Spleen (tissue), 7 donors: ENCODE data around the gene AHCTF1.

Experiments
- CTCF ChIP-seq, 11 experiments: fragments of 200-600 bp in 7 of 11; fragments of 450-650 bp in 4 of 11; sonication (generic) in 4 of 11; IDR thresholded peaks in 8 of 11; conservative IDR thresholded peaks in 3 of 11; 1 replicate in 7 of 11; 2 replicates in 4 of 11; pipeline versions ENCODE4 v1.4.0 to v1.8.0; 2016 to 2021; ENCODE audit warnings: antibody characterized with exemption in 11 of 11, inconsistent platforms in 4 of 11, mild to moderate bottlenecking in 1 of 11
- POLR2A ChIP-seq, 3 donors: fragments of 450-650 bp; IDR thresholded peaks; one replicate each; pipeline ENCODE4 v1.5.1; 2017; ENCODE audit warnings: antibody characterized with exemption in 3 of 3, mild to moderate bottlenecking in 1 of 3
- donor health status: DM: no; HTN: no; CAD: no; lungs with moderate emphysema.
- donor health status: DM: no; HTN: no; CAD: no.
- donor health status: DM: no; HTN: no; CAD: no.

- TF ChIP-seq POLR2A (IDR thresholded peaks at IDR 0.05) (no peak), CTCF (IDR thresholded peaks at IDR 0.05 in 8 of 11, conservative IDR thresholded peaks at IDR 0.05 in 3 of 11) (no peak)
These were observed 107.2 kb downstream of the AHCTF1 start for GRCh38 chr1:246824541-246824940.
